GM10266 (cell line): Measurements from ENCODE around the gene CFB.

ENCODE experiments used
- DNase-seq: peaks from one replicate; pipeline ENCODE4 v3.0.0; 2012; ENCODE audit errors: extremely low spot score
- TF ChIP-seq, protein P1 (sequence below): IDR thresholded peaks from 2 replicates; pipeline ENCODE4 v1.5.1; 2012; ENCODE audit warnings: mild to moderate bottlenecking, low read depth; ENCODE audit not compliant: control insufficient read depth, insufficient read depth; ENCODE audit errors: missing control alignments

CFB gene

GRCh38 chr6:31945154-31945506 is 765 bp upstream of the CFB start:
- TF ChIP-seq, protein P1, sequence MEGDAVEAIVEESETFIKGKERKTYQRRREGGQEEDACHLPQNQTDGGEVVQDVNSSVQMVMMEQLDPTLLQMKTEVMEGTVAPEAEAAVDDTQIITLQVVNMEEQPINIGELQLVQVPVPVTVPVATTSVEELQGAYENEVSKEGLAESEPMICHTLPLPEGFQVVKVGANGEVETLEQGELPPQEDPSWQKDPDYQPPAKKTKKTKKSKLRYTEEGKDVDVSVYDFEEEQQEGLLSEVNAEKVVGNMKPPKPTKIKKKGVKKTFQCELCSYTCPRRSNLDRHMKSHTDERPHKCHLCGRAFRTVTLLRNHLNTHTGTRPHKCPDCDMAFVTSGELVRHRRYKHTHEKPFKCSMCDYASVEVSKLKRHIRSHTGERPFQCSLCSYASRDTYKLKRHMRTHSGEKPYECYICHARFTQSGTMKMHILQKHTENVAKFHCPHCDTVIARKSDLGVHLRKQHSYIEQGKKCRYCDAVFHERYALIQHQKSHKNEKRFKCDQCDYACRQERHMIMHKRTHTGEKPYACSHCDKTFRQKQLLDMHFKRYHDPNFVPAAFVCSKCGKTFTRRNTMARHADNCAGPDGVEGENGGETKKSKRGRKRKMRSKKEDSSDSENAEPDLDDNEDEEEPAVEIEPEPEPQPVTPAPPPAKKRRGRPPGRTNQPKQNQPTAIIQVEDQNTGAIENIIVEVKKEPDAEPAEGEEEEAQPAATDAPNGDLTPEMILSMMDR, result no peak
- no peak for DNase-seq

DNA sequence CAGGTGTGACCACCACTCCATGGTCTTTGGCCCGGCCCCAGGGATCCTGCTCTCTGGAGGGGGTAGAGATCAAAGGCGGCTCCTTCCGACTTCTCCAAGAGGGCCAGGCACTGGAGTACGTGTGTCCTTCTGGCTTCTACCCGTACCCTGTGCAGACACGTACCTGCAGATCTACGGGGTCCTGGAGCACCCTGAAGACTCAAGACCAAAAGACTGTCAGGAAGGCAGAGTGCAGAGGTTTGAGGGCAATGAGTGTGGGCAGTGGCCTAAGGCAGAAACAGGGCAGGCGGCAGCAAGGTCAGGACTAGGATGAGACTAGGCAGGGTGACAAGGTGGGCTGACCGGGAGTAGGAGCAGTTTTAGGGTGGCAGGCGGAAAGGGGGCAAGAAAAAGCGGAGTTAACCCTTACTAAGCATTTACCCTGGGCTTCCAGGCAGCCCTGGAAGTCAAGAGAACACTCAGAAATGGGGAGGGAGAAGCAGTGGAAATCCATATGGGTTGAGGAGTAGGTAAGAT is 533 bp downstream of the CFB start:
- TF ChIP-seq, protein P1, result no peak

GRCh38 chr6:31947070-31947675 is 1.3 kb downstream of the CFB start:
- no peak for DNase-seq
- TF ChIP-seq, protein P1, result no peak

More for the DNA sequence above, 533 bp downstream of the CFB start:
- DNase-seq, result no peak

GRCh38 chr6:31947864-31948263 is 2.0 kb downstream of the CFB start:
- DNase-seq, result no peak
- TF ChIP-seq, protein P1, result no peak

DNA sequence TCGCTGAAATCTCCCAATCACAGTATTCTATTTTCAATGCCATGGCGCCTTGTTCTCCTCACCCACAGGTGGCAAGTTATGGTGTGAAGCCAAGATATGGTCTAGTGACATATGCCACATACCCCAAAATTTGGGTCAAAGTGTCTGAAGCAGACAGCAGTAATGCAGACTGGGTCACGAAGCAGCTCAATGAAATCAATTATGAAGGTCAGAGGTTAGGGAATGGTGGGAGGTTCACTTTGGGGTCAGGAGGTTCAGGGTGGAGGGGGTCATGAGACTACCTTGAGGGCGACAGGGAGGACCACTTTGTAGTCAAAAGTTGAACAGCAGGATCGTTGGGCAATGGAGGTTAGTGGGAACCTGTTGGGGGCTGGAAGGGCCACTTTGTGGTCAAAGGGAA is 2.4 kb downstream of the CFB start:
- DNase-seq, result no peak
- TF ChIP-seq, protein P1, result no peak

DNA sequence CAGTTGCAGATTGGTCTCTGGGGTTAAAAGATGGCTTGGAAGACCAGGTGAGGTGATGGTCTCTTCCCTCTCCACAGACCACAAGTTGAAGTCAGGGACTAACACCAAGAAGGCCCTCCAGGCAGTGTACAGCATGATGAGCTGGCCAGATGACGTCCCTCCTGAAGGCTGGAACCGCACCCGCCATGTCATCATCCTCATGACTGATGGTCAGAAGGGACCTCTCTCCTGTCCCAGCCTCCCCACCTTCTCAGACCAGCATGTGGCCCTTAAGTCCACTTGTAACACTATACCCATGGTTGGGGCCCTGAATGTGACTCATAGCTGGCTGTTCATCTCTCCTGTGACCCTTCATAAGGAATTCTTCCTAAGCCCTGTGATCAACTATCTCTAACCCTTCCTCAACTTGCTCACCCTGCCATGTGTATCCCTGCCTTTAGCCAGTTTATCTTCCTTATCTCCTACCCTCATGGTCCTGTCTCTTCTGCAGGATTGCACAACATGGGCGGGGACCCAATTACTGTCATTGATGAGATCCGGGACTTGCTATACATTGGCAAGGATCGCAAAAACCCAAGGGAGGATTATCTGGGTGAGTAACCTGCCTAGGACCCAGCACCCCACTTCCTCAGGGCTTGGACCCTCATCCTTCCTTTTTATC is 3.0 kb downstream of the CFB start:
- DNase-seq, result no peak
- TF ChIP-seq, protein P1, result no peak

DNA sequence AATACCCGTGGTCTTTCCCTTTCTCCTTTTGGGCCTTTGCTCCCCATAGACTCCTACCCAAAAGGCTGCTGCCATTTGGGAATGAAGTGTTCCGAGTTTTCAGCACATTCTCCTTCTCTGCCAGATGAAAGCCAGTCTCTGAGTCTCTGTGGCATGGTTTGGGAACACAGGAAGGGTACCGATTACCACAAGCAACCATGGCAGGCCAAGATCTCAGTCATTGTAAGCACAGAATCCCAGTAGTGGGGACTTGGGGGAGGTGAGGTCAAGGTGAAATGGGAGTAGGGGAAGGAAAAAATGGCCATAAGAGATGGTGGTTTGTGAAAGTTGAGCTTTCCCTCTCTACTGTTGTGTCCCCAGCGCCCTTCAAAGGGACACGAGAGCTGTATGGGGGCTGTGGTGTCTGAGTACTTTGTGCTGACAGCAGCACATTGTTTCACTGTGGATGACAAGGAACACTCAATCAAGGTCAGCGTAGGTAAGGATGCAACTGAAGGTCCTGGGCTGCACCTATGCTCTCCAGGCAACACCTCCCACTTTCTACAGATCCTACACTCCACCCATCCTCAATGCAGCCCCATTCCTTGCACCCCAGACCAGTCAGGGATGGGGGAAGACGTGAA is 4.1 kb downstream of the CFB start:
- no peak for DNase-seq
- TF ChIP-seq, protein P1, result no peak
